HEK293 (cell line): ENCODE results near the gene TECTA.

Source experiments
- HOXA7 ChIP-seq: sonication (generic); formaldehyde crosslinking; IDR thresholded peaks from 2 replicates; pipeline ENCODE4 v1.8.1; 2022; ENCODE audit warnings: missing genetic modification reagents, borderline replicate concordance
- RBAK ChIP-seq: fragments of 450-650 bp; formaldehyde crosslinking; IDR thresholded peaks from 2 replicates; pipeline ENCODE4 v1.5.1; 2016; ENCODE audit warnings: missing biosample characterization, missing genetic modification characterization
- SETDB1 ChIP-seq: IDR thresholded peaks from one replicate; pipeline ENCODE4 v1.6.1; 2017; ENCODE audit warnings: mild to moderate bottlenecking, low read length, moderate library complexity, mixed read lengths; ENCODE audit not compliant: insufficient read length
- YY1 ChIP-seq: fragments of 450-650 bp; formaldehyde crosslinking; IDR thresholded peaks from 2 replicates; pipeline ENCODE4 v1.5.1; 2018; ENCODE audit warnings: missing biosample characterization, missing genetic modification characterization
- ZNF184 ChIP-seq: fragments of 450-650 bp; IDR thresholded peaks from 2 replicates; pipeline ENCODE4 v1.5.1; 2018; ENCODE audit warnings: missing biosample characterization, mild to moderate bottlenecking, missing genetic modification characterization
- ZNF37A ChIP-seq: fragments of 450-650 bp; IDR thresholded peaks from 2 replicates; pipeline ENCODE4 v1.5.1; 2018; ENCODE audit warnings: missing biosample characterization, missing genetic modification characterization
- ZNF521 ChIP-seq: fragments of 450-650 bp; formaldehyde crosslinking; IDR thresholded peaks from 2 replicates; pipeline ENCODE4 v1.5.1; 2017; ENCODE audit warnings: missing biosample characterization, mild to moderate bottlenecking, missing genetic modification characterization
- ZNF580 ChIP-seq: fragments of 450-650 bp; formaldehyde crosslinking; IDR thresholded peaks from 2 replicates; pipeline ENCODE4 v1.5.1; 2016; ENCODE audit warnings: missing biosample characterization, missing genetic modification characterization
- ZNF596 ChIP-seq: fragments of 450-650 bp; IDR thresholded peaks from 2 replicates; pipeline ENCODE4 v1.5.0; 2018; ENCODE audit warnings: missing biosample characterization, mild to moderate bottlenecking, missing genetic modification characterization, moderate library complexity
- ZSCAN5A ChIP-seq: fragments of 450-650 bp; formaldehyde crosslinking; IDR thresholded peaks from 2 replicates; pipeline ENCODE4 v1.5.1; 2016; ENCODE audit warnings: missing biosample characterization, missing genetic modification characterization
- TF ChIP-seq, protein P1 (sequence below): fragments of 450-650 bp; formaldehyde crosslinking; IDR thresholded peaks from 2 replicates; pipeline ENCODE4 v1.5.1; 2016; ENCODE audit warnings: missing biosample characterization, missing genetic modification characterization
- TF ChIP-seq, protein P2 (sequence below): fragments of 450-650 bp; formaldehyde crosslinking; IDR thresholded peaks from 2 replicates; pipeline ENCODE4 v1.5.1; 2016; ENCODE audit warnings: missing biosample characterization, missing genetic modification characterization, borderline replicate concordance
- TF ChIP-seq, protein P3 (sequence below): fragments of 450-650 bp; formaldehyde crosslinking; IDR thresholded peaks from 2 replicates; pipeline ENCODE4 v1.5.1; 2016; ENCODE audit warnings: missing biosample characterization, missing genetic modification characterization, low read depth

GRCh38 chr11:121053244-121053643 lies 47.8 kb upstream of the TECTA start:
- TF ChIP-seq HOXA7 (CRISPR knock-in tag), result no peak
- TF ChIP-seq, protein P1, sequence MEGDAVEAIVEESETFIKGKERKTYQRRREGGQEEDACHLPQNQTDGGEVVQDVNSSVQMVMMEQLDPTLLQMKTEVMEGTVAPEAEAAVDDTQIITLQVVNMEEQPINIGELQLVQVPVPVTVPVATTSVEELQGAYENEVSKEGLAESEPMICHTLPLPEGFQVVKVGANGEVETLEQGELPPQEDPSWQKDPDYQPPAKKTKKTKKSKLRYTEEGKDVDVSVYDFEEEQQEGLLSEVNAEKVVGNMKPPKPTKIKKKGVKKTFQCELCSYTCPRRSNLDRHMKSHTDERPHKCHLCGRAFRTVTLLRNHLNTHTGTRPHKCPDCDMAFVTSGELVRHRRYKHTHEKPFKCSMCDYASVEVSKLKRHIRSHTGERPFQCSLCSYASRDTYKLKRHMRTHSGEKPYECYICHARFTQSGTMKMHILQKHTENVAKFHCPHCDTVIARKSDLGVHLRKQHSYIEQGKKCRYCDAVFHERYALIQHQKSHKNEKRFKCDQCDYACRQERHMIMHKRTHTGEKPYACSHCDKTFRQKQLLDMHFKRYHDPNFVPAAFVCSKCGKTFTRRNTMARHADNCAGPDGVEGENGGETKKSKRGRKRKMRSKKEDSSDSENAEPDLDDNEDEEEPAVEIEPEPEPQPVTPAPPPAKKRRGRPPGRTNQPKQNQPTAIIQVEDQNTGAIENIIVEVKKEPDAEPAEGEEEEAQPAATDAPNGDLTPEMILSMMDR (tag by site-specific recombination), result no peak
- TF ChIP-seq, protein P2, sequence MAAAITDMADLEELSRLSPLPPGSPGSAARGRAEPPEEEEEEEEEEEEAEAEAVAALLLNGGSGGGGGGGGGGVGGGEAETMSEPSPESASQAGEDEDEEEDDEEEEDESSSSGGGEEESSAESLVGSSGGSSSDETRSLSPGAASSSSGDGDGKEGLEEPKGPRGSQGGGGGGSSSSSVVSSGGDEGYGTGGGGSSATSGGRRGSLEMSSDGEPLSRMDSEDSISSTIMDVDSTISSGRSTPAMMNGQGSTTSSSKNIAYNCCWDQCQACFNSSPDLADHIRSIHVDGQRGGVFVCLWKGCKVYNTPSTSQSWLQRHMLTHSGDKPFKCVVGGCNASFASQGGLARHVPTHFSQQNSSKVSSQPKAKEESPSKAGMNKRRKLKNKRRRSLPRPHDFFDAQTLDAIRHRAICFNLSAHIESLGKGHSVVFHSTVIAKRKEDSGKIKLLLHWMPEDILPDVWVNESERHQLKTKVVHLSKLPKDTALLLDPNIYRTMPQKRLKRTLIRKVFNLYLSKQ (tag by site-specific recombination), result no peak
- no peak for TF ChIP-seq ZNF184 (tag by site-specific recombination)
- no peak for TF ChIP-seq ZNF521 (tag by site-specific recombination)
- TF ChIP-seq ZNF580, result no peak
- no peak for TF ChIP-seq ZNF37A (tag by site-specific recombination)
- no peak for TF ChIP-seq RBAK (tag by site-specific recombination)
- TF ChIP-seq YY1 (tag by site-specific recombination), result no peak
- TF ChIP-seq ZSCAN5A, result no peak
- no peak for TF ChIP-seq SETDB1
- TF ChIP-seq, protein P3, sequence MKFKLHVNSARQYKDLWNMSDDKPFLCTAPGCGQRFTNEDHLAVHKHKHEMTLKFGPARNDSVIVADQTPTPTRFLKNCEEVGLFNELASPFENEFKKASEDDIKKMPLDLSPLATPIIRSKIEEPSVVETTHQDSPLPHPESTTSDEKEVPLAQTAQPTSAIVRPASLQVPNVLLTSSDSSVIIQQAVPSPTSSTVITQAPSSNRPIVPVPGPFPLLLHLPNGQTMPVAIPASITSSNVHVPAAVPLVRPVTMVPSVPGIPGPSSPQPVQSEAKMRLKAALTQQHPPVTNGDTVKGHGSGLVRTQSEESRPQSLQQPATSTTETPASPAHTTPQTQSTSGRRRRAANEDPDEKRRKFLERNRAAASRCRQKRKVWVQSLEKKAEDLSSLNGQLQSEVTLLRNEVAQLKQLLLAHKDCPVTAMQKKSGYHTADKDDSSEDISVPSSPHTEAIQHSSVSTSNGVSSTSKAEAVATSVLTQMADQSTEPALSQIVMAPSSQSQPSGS (tag by site-specific recombination), result no peak
- no peak for TF ChIP-seq ZNF596
